RWPE2 (cell line): Measurements from ENCODE around the gene ZBTB21.

Experiments used
- ATAC-seq: fragments of 200-7000 bp; cut with Tn5 transposase; 3 replicates; pipeline ENCODE4 v1.9.1; 2021; ENCODE audit warnings: low read depth
- DNase-seq: peaks from one replicate; pipeline ENCODE4 v3.0.0-alpha.2; 2020; ENCODE audit warnings: low spot score
- H3K27ac ChIP-seq: fragments of 450-650 bp; 2 replicates; pipeline ENCODE4 v1.5.1; 2017; ENCODE audit warnings: mild to moderate bottlenecking; ENCODE audit not compliant: poor library complexity, severe bottlenecking
- H3K27me3 ChIP-seq: fragments of 250-450 bp; sonication (Bioruptor Pico); 2 replicates; pipeline ENCODE4 v1.5.1; 2021; ENCODE audit warnings: mild to moderate bottlenecking, moderate library complexity; ENCODE audit not compliant: insufficient read depth, poor library complexity, severe bottlenecking
- H3K36me3 ChIP-seq: fragments of 250-450 bp; sonication (Bioruptor Pico); 2 replicates; pipeline ENCODE4 v1.5.1; 2020; ENCODE audit warnings: low read depth, mild to moderate bottlenecking, moderate library complexity
- H3K4me1 ChIP-seq: fragments of 250-450 bp; sonication (Bioruptor Pico); 2 replicates; pipeline ENCODE4 v1.5.1; 2021; ENCODE audit warnings: mild to moderate bottlenecking, moderate library complexity; ENCODE audit not compliant: insufficient read depth, poor library complexity, severe bottlenecking
- H3K4me3 ChIP-seq: fragments of 250-450 bp; sonication (Bioruptor Pico); 2 replicates; pipeline ENCODE4 v1.5.1; 2021; ENCODE audit warnings: mild to moderate bottlenecking, moderate library complexity; ENCODE audit not compliant: severe bottlenecking
- H3K9me3 ChIP-seq: fragments of 250-450 bp; sonication (Bioruptor Pico); 2 replicates; pipeline ENCODE4 v1.5.1; 2021; ENCODE audit warnings: mild to moderate bottlenecking, moderate library complexity; ENCODE audit not compliant: severe bottlenecking
- TF ChIP-seq, protein P1 (sequence below): fragments of 450-650 bp; IDR thresholded peaks from one replicate; pipeline ENCODE4 v1.5.1; 2017; ENCODE audit warnings: mild to moderate bottlenecking, moderate library complexity; ENCODE audit not compliant: poor library complexity, severe bottlenecking

ZBTB21 gene

GRCh38 chr21:42013931-42014330 is 3.8 kb upstream of the ZBTB21 start:
- Histone ChIP-seq H3K9me3 (no peaks in the 10 kb centered on the region), H3K27ac (no peak overlapping the region), H3K36me3 (no peaks in the 10 kb centered on the region; the same call in 1 of the 2 replicates), H3K4me1 (no peaks in the 10 kb centered on the region), H3K27me3 (no peaks in the 10 kb centered on the region), H3K4me3 (no peak overlapping the region)
- DNase-seq (no peak), ATAC-seq (no peak)
- TF ChIP-seq, protein P1, sequence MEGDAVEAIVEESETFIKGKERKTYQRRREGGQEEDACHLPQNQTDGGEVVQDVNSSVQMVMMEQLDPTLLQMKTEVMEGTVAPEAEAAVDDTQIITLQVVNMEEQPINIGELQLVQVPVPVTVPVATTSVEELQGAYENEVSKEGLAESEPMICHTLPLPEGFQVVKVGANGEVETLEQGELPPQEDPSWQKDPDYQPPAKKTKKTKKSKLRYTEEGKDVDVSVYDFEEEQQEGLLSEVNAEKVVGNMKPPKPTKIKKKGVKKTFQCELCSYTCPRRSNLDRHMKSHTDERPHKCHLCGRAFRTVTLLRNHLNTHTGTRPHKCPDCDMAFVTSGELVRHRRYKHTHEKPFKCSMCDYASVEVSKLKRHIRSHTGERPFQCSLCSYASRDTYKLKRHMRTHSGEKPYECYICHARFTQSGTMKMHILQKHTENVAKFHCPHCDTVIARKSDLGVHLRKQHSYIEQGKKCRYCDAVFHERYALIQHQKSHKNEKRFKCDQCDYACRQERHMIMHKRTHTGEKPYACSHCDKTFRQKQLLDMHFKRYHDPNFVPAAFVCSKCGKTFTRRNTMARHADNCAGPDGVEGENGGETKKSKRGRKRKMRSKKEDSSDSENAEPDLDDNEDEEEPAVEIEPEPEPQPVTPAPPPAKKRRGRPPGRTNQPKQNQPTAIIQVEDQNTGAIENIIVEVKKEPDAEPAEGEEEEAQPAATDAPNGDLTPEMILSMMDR = no peak

GRCh38 chr21:42013376-42013775 is 3.2 kb upstream of the ZBTB21 start:
- no peaks in the 10 kb centered on the region for H3K9me3 ChIP-seq
- no peak for DNase-seq
- TF ChIP-seq, protein P1 = no peak
- no peak overlapping the region for H3K27ac ChIP-seq
- H3K4me3 ChIP-seq = no peak overlapping the region
- no peaks in the 10 kb centered on the region; the same call in 1 of the 2 replicates for H3K36me3 ChIP-seq
- no peaks in the 10 kb centered on the region for H3K27me3 ChIP-seq
- ATAC-seq = no peak
- H3K4me1 ChIP-seq = no peaks in the 10 kb centered on the region

DNA sequence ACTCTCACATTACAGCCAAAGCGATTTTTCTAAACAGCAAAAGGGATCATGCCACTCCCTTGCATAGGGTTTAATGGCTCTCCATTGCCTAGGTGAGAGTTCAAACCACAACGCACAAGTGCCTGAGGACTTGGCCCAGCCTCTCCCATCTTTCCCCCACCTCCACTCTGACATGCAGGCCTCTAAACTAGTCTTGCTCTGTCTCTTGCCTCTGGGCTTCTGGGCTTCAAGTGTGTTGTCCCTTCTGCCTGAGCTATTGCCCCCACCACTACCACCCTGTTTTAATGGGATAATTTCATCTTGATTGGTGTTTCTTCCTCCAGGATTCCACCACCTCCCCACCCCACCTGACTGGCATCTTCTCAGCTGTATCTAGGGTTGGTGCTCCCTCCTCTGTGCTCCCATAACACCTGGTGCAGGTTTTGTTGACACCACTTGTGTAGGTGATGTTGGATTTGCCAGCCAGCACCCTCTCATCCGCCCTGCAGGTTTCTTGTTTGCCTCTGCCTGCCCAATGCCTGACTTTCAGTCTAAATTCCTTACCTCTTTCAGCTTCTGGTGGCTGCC is 2.7 kb upstream of the ZBTB21 start:
- H3K36me3 ChIP-seq = peaks cover 2% of the 10 kb centered on the region
- H3K27me3 ChIP-seq = no peaks in the 10 kb centered on the region
- ATAC-seq = no peak
- no peaks in the 10 kb centered on the region for H3K4me1 ChIP-seq
- H3K9me3 ChIP-seq = no peaks in the 10 kb centered on the region
- no peak overlapping the region for H3K27ac ChIP-seq
- TF ChIP-seq, protein P1 = no peak
- no peak overlapping the region for H3K4me3 ChIP-seq
- DNase-seq = no peak

- no peak for ATAC-seq
- Histone ChIP-seq H3K4me3 (no peak overlapping the region), H3K27me3 (no peaks in the 10 kb centered on the region), H3K27ac (no peak overlapping the region), H3K9me3 (no peaks in the 10 kb centered on the region), H3K36me3 (peaks cover 7% of the 10 kb centered on the region), H3K4me1 (no peaks in the 10 kb centered on the region)
- no peak for DNase-seq
- TF ChIP-seq, protein P1 = no peak
These were observed 2.2 kb upstream of the ZBTB21 start for GRCh38 chr21:42012344-42012743.

GRCh38 chr21:42010507-42011495 is 641 bp upstream of the ZBTB21 start:
- TF ChIP-seq, protein P1 = peak; percentile 18
- Histone ChIP-seq H3K27ac (peak overlapping the region; percentile 65), H3K36me3 (peaks cover 16% of the 10 kb centered on the region), H3K9me3 (no peaks in the 10 kb centered on the region), H3K4me3 (peak overlapping the region; percentile 84), H3K4me1 (no peaks in the 10 kb centered on the region), H3K27me3 (no peaks in the 10 kb centered on the region)
- ATAC-seq = peak; percentile 64
- no peak for DNase-seq
